K562 (cell line): Measurements from ENCODE around the gene CAPN10. TPM values are rescaled to one million over a fixed set of nuclear protein-coding genes. Genes with fewer than 3 reads are reported as not detected.
A peak's percentile ranks its signal among the peaks of the same experiment; 100 is the strongest.

Experiments used
- CBX3 ChIP-seq, 2 experiments: IDR thresholded peaks; 1 replicate in 1 of 2; 2 replicates in 1 of 2; pipeline ENCODE4 v1.6.1; 2012; ENCODE audit warnings: inconsistent platforms in 2 of 2, low read length in 2 of 2, borderline replicate concordance in 1 of 2, control low read depth in 1 of 2
- CTCFL ChIP-seq: IDR thresholded peaks from 2 replicates; pipeline ENCODE4 v1.6.1; 2011; ENCODE audit warnings: borderline replicate concordance, low read depth, mild to moderate bottlenecking, moderate library complexity, low read length; ENCODE audit not compliant: insufficient read depth, poor library complexity, severe bottlenecking
- E2F6 ChIP-seq, 2 experiments: IDR thresholded peaks; 2 replicates each; pipeline ENCODE4 v1.6.1; 2011; ENCODE audit warnings: borderline replicate concordance in 1 of 2, control low read depth in 1 of 2, low read depth in 1 of 2, low read length in 1 of 2, mild to moderate bottlenecking in 1 of 2, mixed read lengths in 1 of 2, moderate library complexity in 1 of 2; ENCODE audit not compliant: insufficient read depth in 1 of 2, insufficient read length in 1 of 2, poor library complexity in 1 of 2, severe bottlenecking in 1 of 2; ENCODE audit errors: extremely low read depth in 1 of 2
- FOS ChIP-seq: IDR thresholded peaks from 3 replicates; pipeline ENCODE4 v1.6.1; 2011; ENCODE audit not compliant: insufficient read length; ENCODE audit errors: extremely low read depth
- GABPB2 ChIP-seq: fragments of 250-450 bp; sonication (Bioruptor Pico); conservative IDR thresholded peaks from 2 replicates; pipeline ENCODE4 v1.5.1; 2021; ENCODE audit warnings: mild to moderate bottlenecking
- HMGN3 ChIP-seq: IDR thresholded peaks from 2 replicates; pipeline ENCODE4 v1.6.1; 2011; ENCODE audit warnings: borderline replicate concordance, low read depth, mild to moderate bottlenecking, mixed read lengths, low read length; ENCODE audit not compliant: insufficient read length; ENCODE audit errors: extremely low read depth
- HNRNPK ChIP-seq: fragments of 200-400 bp; formaldehyde crosslinking; IDR thresholded peaks from one replicate; pipeline ENCODE4 v1.6.1; 2018; ENCODE audit warnings: mild to moderate bottlenecking, low read depth, low read length; ENCODE audit not compliant: poor library complexity, severe bottlenecking
- MTA2 ChIP-seq: fragments of 450-650 bp; IDR thresholded peaks from 2 replicates; pipeline ENCODE4 v1.6.1; 2016; ENCODE audit warnings: low read depth
- PPARD ChIP-seq: fragments of 250-450 bp; sonication (Bioruptor Pico); IDR thresholded peaks from 2 replicates; pipeline ENCODE4 v1.8.0; 2022; ENCODE audit warnings: inconsistent platforms, mild to moderate bottlenecking, moderate library complexity
- RBM14 ChIP-seq: fragments of 200-400 bp; formaldehyde crosslinking; IDR thresholded peaks from 2 replicates; pipeline ENCODE4 v1.6.1; 2018; ENCODE audit warnings: low read depth, mild to moderate bottlenecking, low read length, moderate library complexity, borderline replicate concordance; ENCODE audit not compliant: insufficient read depth
- TARDBP ChIP-seq: fragments of 450-650 bp; IDR thresholded peaks from 2 replicates; pipeline ENCODE4 v1.6.1; 2016
- THRAP3 ChIP-seq: fragments of 450-650 bp; IDR thresholded peaks from 2 replicates; pipeline ENCODE4 v1.6.1; 2016; ENCODE audit warnings: mild to moderate bottlenecking, inconsistent platforms, borderline replicate concordance
- ZNF354B ChIP-seq: fragments of 250-450 bp; sonication (Bioruptor Pico); IDR thresholded peaks from 2 replicates; pipeline ENCODE4 v1.4.0; 2020
- ZNF644 ChIP-seq: fragments of 200-800 bp; sonication (Bioruptor generic); IDR thresholded peaks from 2 replicates; pipeline ENCODE4 v1.6.1; 2016; ENCODE audit warnings: low read depth, missing genetic modification characterization, missing compliant biosample characterization
- polyA plus RNA-seq, 8 experiments: library from polyadenylated mRNA; depleted of rRNA in 4 of 8; stranded (reverse) in 5 of 8; unstranded in 3 of 8; fragments of >200 nt; fragmentation: Nextera tagmentation in 2 of 8; fragmentation: Illumina TruSeq in 1 of 8; extraction: Ambion mirVana in 2 of 8; extraction: Trizol in 1 of 8; gene quantifications; 2 replicates each; pipeline versions ENCODE4 v1.2.1 to v1.2.3, GENCODE V29; 2011 to 2014; ENCODE audit warnings: inconsistent platforms in 1 of 8, missing spikeins in 1 of 8
- total RNA-seq, 7 experiments: library from RNA; depleted of rRNA in 6 of 7; stranded (reverse); fragments of >200 nt in 6 of 7; fragmentation: Illumina TruSeq in 2 of 7; extraction: Trizol in 2 of 7; gene quantifications; 2 replicates each; pipeline versions ENCODE4 v1.2.1 to v1.2.3, GENCODE V29; 2011 to 2021; ENCODE audit warnings: low replicate concordance in 1 of 7
- TF ChIP-seq, protein P1 (sequence below), 2 experiments: fragments of 450-650 bp; formaldehyde crosslinking in 1 of 2; IDR thresholded peaks; 2 replicates each; pipeline versions ENCODE4 v1.4.0 to v1.6.1; 2014 to 2020; ENCODE audit warnings: mild to moderate bottlenecking in 2 of 2, borderline replicate concordance in 1 of 2, low read depth in 1 of 2

CAPN10 gene
- total and polyA plus RNA-seq, 9 of the 15 experiments (the other 6 are each of a cell fraction or from before 2014, with no cell fraction given) = 0.08 to 26.1 (median 8.4) TPM

GRCh38 chr2:240604291-240604938 lies 17.9 kb downstream of the CAPN10 start (continued):
- TF ChIP-seq, protein P1, sequence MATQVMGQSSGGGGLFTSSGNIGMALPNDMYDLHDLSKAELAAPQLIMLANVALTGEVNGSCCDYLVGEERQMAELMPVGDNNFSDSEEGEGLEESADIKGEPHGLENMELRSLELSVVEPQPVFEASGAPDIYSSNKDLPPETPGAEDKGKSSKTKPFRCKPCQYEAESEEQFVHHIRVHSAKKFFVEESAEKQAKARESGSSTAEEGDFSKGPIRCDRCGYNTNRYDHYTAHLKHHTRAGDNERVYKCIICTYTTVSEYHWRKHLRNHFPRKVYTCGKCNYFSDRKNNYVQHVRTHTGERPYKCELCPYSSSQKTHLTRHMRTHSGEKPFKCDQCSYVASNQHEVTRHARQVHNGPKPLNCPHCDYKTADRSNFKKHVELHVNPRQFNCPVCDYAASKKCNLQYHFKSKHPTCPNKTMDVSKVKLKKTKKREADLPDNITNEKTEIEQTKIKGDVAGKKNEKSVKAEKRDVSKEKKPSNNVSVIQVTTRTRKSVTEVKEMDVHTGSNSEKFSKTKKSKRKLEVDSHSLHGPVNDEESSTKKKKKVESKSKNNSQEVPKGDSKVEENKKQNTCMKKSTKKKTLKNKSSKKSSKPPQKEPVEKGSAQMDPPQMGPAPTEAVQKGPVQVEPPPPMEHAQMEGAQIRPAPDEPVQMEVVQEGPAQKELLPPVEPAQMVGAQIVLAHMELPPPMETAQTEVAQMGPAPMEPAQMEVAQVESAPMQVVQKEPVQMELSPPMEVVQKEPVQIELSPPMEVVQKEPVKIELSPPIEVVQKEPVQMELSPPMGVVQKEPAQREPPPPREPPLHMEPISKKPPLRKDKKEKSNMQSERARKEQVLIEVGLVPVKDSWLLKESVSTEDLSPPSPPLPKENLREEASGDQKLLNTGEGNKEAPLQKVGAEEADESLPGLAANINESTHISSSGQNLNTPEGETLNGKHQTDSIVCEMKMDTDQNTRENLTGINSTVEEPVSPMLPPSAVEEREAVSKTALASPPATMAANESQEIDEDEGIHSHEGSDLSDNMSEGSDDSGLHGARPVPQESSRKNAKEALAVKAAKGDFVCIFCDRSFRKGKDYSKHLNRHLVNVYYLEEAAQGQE (IDR thresholded peaks at IDR 0.05; ENCODE audit: borderline replicate concordance) = peak; percentile 89
- TF ChIP-seq, protein P1 (CRISPR knock-in tag; IDR thresholded peaks at IDR 0.05; ENCODE audit: low read depth) = peak; percentile 53; the same call in 1 of the 2 replicates
- no peak for TF ChIP-seq HMGN3
- no peak for TF ChIP-seq CTCFL
- TF ChIP-seq PPARD = no peak
- no peak for TF ChIP-seq THRAP3
- no peak for TF ChIP-seq MTA2
- no peak for TF ChIP-seq GABPB2 (CRISPR knock-in tag)
- no peak for TF ChIP-seq FOS
- TF ChIP-seq ZNF354B = no peak
- no peak for TF ChIP-seq HNRNPK
- no peak for TF ChIP-seq ZNF644
- TF ChIP-seq RBM14 = no peak
- TF ChIP-seq CBX3 (IDR thresholded peaks at IDR 0.05; ENCODE audit: borderline replicate concordance in 1 of 2, low read length in 2 of 2) = peak in 1 of 2 experiments; percentile 56; a peak in 1 of 3 replicates
- no peak for TF ChIP-seq TARDBP
- TF ChIP-seq E2F6 (IDR thresholded peaks at IDR 0.05; ENCODE audit: borderline replicate concordance in 1 of 2, extremely low read depth in 1 of 2, insufficient read depth in 1 of 2, insufficient read length in 1 of 2, low read depth in 1 of 2, low read length in 1 of 2, poor library complexity in 1 of 2, severe bottlenecking in 1 of 2) = no peak
